Urinary bladder (tissue), 4 donors: ENCODE results near the gene NFIL3. TPM values are rescaled to one million over a fixed set of nuclear protein-coding genes. Genes with fewer than 3 reads are reported as not detected.
"Not testable (repeated sequence)": the region's sequence is repeated elsewhere in the genome, so short reads cannot be mapped to it uniquely, and the experiment has no call there.

ENCODE experiments used
- DNase-seq: peaks from one replicate; pipeline ENCODE4 v3.0.0-alpha.2; 2015; ENCODE audit errors: extremely low spot score
- H3K27ac ChIP-seq: one replicate; pipeline ENCODE4 v1.5.1; 2013; ENCODE audit warnings: low read depth, mild to moderate bottlenecking, moderate library complexity
- H3K36me3 ChIP-seq: one replicate; pipeline ENCODE4 v1.6.1; 2013; ENCODE audit warnings: mild to moderate bottlenecking, moderate library complexity; ENCODE audit not compliant: insufficient read depth
- H3K4me1 ChIP-seq: one replicate; pipeline ENCODE4 v1.6.1; 2013; ENCODE audit warnings: mild to moderate bottlenecking, moderate library complexity; ENCODE audit not compliant: insufficient read depth
- H3K4me3 ChIP-seq: one replicate; pipeline ENCODE4 v1.5.1; 2013; ENCODE audit warnings: low read depth, low read length
- WGBS: extraction: QIAGEN DNeasy Blood & Tissue Kit; methylation state at CpG from one replicate; pipeline ENCODE4 v1.1.7; 2013; 5-methylcytosine and 5-hydroxymethylcytosine counted together
- polyA plus RNA-seq: library from polyadenylated mRNA; stranded (reverse); fragments of 200-250 nt; gene quantifications from one replicate; pipeline ENCODE4 v1.2.3, GENCODE V29; 2013
- total RNA-seq: library from RNA; depleted of rRNA; stranded (reverse); fragments of >200 nt; gene quantifications from one replicate; pipeline ENCODE4 v1.2.3, GENCODE V29; 2014
- donor health status: healthy with polysubstance abuse.
- donor health status: healthy.

NFIL3 gene
- total RNA-seq (14.9 TPM), polyA plus RNA-seq (50.1 TPM)

GRCh38 chr9:91423785-91424402, at the start of gene NFIL3:
Gene NFIL3 (minus strand): TSS chr9:91423832. CDS start chr9:91410734, 13,098 bp downstream.
- under 1% methylated on average over 92 of the region's 92 CpGs for WGBS
- Histone ChIP-seq H3K27ac (peak within 1 kb of the TSS; percentile 99), H3K4me3 (peak within 1 kb of the TSS; percentile 94), H3K4me1 (no peaks in the 10 kb centered on the region), H3K36me3 (no peaks in the 10 kb centered on the region)
- DNase-seq = no peak

- H3K4me1 ChIP-seq, H3K36me3 ChIP-seq, H3K4me3 ChIP-seq, DNase-seq, H3K27ac ChIP-seq: not testable (repeated sequence)
- 96% methylated on average over 3 of the region's 3 CpGs for WGBS
Observed at GRCh38 chr9:91471524-91471923, 47.9 kb upstream of the NFIL3 start.

- 81% methylated on average over 2 of the region's 2 CpGs for WGBS
- Histone ChIP-seq H3K27ac (no peak overlapping the region), H3K36me3 (no peaks in the 10 kb centered on the region), H3K4me1 (no peaks in the 10 kb centered on the region), H3K4me3 (no peak overlapping the region)
- DNase-seq = no peak
Observed at GRCh38 chr9:91465420-91465819, 41.8 kb upstream of the NFIL3 start.

GRCh38 chr9:91458906-91459305, 35.3 kb upstream of the NFIL3 start:
- H3K4me1 ChIP-seq = no peaks in the 10 kb centered on the region

GRCh38 chr9:91452844-91453243, 29.2 kb upstream of the NFIL3 start:
- no peak overlapping the region for H3K27ac ChIP-seq
- DNase-seq = no peak
- H3K4me1 ChIP-seq = no peaks in the 10 kb centered on the region
- H3K4me3 ChIP-seq = no peak overlapping the region
- H3K36me3 ChIP-seq = no peaks in the 10 kb centered on the region
- 94% methylated on average over 1 of the region's 1 CpG for WGBS

More at GRCh38 chr9:91458906-91459305, 35.3 kb upstream of the NFIL3 start:
- no peaks in the 10 kb centered on the region for H3K36me3 ChIP-seq
- WGBS = 91% methylated on average over 2 of the region's 2 CpGs
- no peak overlapping the region for H3K4me3 ChIP-seq
- DNase-seq = no peak
- H3K27ac ChIP-seq = no peak overlapping the region

GRCh38 chr9:91451431-91452270, 28.0 kb upstream of the NFIL3 start:
- Histone ChIP-seq H3K36me3 (no peaks in the 10 kb centered on the region), H3K4me1 (no peaks in the 10 kb centered on the region), H3K4me3 (no peak overlapping the region), H3K27ac (no peak overlapping the region)
- 95% methylated on average over 2 of the region's 2 CpGs for WGBS
- no peak for DNase-seq

- no peak for DNase-seq
- no peak overlapping the region for H3K4me3 ChIP-seq
- 93% methylated on average over 1 of the region's 1 CpG for WGBS
- no peaks in the 10 kb centered on the region for H3K36me3 ChIP-seq
- no peaks in the 10 kb centered on the region for H3K4me1 ChIP-seq
- no peak overlapping the region for H3K27ac ChIP-seq
Observed at GRCh38 chr9:91445135-91445534, 21.5 kb upstream of the NFIL3 start.

- Histone ChIP-seq H3K27ac (no peak overlapping the region), H3K4me1 (no peaks in the 10 kb centered on the region), H3K36me3 (no peaks in the 10 kb centered on the region), H3K4me3 (no peak overlapping the region)
- DNase-seq = no peak
Observed at GRCh38 chr9:91443994-91444392, 20.4 kb upstream of the NFIL3 start.

- DNase-seq = no peak
- Histone ChIP-seq H3K4me1 (no peaks in the 10 kb centered on the region), H3K4me3 (no peak overlapping the region), H3K36me3 (no peaks in the 10 kb centered on the region), H3K27ac (no peak overlapping the region)
- 85% methylated on average over 8 of the region's 8 CpGs for WGBS
Observed at GRCh38 chr9:91443321-91443993, 19.8 kb upstream of the NFIL3 start.

- Histone ChIP-seq H3K27ac (no peak overlapping the region), H3K4me1 (no peaks in the 10 kb centered on the region), H3K36me3 (no peaks in the 10 kb centered on the region), H3K4me3 (no peak overlapping the region)
- no peak for DNase-seq
- WGBS = 90% methylated on average over 13 of the region's 13 CpGs
Observed at GRCh38 chr9:91436841-91437240, 13.2 kb upstream of the NFIL3 start.

- DNase-seq = no peak
- H3K4me1 ChIP-seq = no peaks in the 10 kb centered on the region
- no peak overlapping the region for H3K4me3 ChIP-seq
- H3K36me3 ChIP-seq = no peaks in the 10 kb centered on the region
- 29% methylated on average over 2 of the region's 2 CpGs for WGBS
- no peak overlapping the region for H3K27ac ChIP-seq
Observed at GRCh38 chr9:91433180-91433579, 9.5 kb upstream of the NFIL3 start.

GRCh38 chr9:91431485-91431884, 7.9 kb upstream of the NFIL3 start:
- WGBS = 91% methylated on average over 5 of the region's 5 CpGs
- Histone ChIP-seq H3K36me3 (no peaks in the 10 kb centered on the region), H3K4me3 (no peak overlapping the region), H3K27ac (no peak overlapping the region), H3K4me1 (no peaks in the 10 kb centered on the region)
- DNase-seq = no peak

- Histone ChIP-seq H3K27ac (no peak overlapping the region), H3K36me3 (no peaks in the 10 kb centered on the region), H3K4me3 (no peak overlapping the region), H3K4me1 (no peaks in the 10 kb centered on the region)
- DNase-seq = no peak
- WGBS = 86% methylated on average over 8 of the region's 8 CpGs
Observed at GRCh38 chr9:91429501-91429900, 5.9 kb upstream of the NFIL3 start.

- Histone ChIP-seq H3K36me3 (no peaks in the 10 kb centered on the region), H3K4me1 (no peaks in the 10 kb centered on the region), H3K27ac (no peak overlapping the region), H3K4me3 (no peak overlapping the region)
- 49% methylated on average over 5 of the region's 5 CpGs for WGBS
- no peak for DNase-seq
Observed at GRCh38 chr9:91428927-91429351, 5.3 kb upstream of the NFIL3 start.
